LNCaP clone FGC (cell line): ENCODE data around the gene MSLN.

Source experiments
- DNase-seq: peaks from one replicate; pipeline ENCODE4 v3.0.0-alpha.2; 2011; ENCODE audit warnings: low read depth
- H3K4me3 ChIP-seq: 2 replicates; pipeline ENCODE4 v1.5.1; 2011; ENCODE audit warnings: mild to moderate bottlenecking, low read depth, low read length, control low read depth
- TF ChIP-seq, protein P1 (sequence below): IDR thresholded peaks from 2 replicates; pipeline ENCODE4 v1.5.1; 2012; ENCODE audit warnings: mild to moderate bottlenecking; ENCODE audit not compliant: control insufficient read depth, insufficient read depth; ENCODE audit errors: extremely low read depth

Gene MSLN

DNA sequence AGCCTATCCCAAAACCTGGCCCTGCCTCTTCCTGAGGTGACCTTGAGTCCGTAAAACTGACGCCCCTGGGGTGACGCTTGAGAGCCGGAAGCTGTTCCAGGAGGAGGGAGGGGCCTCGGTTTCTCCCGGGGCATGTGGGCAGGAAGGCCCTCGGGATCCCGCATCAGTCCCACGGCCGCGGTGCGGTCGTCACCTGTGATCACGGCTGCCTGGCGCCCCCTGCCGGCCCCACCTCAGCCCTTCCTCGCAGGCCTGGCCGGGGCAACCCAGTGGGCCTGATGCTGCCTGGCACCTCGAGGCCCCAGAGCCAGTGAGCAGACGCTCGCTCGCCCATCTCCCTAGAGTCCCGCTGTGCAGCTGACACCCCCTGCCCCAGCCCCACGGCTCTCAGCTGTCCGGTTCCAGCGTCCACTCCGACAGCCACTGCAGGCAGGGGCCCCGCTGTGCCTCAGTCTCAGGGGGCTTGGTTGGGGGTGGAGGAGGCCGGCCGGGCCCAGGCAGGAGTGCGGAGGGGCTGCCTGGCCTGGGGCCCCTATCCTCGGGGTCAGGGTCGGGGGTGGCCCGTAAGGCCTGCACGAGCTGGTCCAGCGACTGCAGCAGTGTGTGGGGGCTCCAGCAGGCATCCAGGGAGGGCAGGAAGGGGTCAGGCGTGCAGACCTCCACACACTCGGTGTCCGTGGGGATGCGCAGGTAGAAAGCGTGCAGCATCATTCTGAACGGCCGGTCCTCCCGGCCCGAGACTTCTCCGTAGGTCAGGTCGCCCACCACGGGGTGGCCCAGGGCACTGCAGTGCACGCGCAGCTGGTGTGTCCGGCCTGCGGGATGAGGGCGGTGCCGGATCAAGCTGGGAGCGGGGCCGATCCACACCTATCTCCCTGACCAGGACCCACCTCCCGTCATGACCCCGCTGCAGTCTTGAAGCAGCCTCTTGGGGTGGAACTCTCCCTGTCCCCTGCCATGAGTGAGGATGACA is 25.3 kb downstream of the MSLN start:
- no peak for DNase-seq
- H3K4me3 ChIP-seq = no peak overlapping the region
- TF ChIP-seq, protein P1, sequence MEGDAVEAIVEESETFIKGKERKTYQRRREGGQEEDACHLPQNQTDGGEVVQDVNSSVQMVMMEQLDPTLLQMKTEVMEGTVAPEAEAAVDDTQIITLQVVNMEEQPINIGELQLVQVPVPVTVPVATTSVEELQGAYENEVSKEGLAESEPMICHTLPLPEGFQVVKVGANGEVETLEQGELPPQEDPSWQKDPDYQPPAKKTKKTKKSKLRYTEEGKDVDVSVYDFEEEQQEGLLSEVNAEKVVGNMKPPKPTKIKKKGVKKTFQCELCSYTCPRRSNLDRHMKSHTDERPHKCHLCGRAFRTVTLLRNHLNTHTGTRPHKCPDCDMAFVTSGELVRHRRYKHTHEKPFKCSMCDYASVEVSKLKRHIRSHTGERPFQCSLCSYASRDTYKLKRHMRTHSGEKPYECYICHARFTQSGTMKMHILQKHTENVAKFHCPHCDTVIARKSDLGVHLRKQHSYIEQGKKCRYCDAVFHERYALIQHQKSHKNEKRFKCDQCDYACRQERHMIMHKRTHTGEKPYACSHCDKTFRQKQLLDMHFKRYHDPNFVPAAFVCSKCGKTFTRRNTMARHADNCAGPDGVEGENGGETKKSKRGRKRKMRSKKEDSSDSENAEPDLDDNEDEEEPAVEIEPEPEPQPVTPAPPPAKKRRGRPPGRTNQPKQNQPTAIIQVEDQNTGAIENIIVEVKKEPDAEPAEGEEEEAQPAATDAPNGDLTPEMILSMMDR = peak; percentile 79

DNA sequence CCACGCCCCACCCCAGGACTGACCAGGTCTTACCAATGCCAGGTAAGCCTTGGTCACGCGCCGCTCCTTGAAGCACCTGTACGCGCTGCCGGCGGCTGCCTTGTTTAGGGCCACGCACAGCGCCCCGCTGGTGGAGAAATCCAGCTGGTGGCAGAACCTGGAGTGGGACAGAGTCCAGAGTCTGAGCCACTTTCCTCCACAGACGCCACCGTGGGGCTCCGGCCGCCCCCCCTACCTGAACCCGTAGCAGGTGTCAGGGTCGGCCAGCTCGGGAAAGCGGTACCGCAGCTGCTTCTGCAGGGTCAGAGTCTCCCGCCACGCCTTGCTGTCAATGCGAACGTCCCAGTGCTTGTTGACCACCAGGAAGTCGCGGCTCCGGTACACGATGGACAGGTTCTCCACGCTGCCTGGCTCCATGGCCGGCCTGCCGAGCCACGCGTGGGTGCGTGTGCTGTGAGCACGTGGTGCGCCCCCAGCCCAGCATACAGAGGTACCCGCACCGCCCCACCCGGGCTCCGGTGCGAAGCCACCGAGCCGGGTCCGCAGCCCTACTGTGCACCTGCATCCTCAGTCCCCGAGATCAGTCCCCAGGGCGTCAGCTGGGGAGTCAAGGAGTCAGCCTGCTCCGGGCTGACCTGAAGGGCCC is 26.9 kb downstream of the MSLN start:
- DNase-seq = no peak
- TF ChIP-seq, protein P1 = no peak
- H3K4me3 ChIP-seq = peak overlapping the region; percentile 97

DNA sequence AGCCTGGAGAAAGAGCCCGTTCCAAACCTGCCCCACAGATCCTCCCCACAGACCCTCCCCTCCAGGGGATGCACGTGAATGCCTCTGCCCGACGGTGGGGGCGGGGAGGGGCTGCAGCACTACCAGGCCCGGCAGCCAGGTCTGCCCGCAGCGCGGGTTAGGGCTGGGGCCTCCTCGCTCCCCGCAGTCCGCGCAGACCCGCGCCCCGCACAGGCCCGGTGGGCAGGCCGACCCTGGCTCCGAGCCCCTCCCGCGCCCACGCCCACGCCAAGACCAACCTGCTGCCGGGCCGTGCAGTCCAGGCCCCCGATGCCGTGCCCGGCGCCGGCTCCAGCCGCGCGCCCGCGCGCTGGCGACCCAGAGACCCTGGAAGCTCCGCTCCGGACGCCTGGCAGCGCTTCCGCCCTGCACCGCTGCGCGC is 27.5 kb downstream of the MSLN start, which contains the start of gene RPUSD1:
TSS of gene RPUSD1 (minus strand) at position 404 of the 421 bp plus-strand sequence. CDS start 644 bp downstream, outside the sequence.
- TF ChIP-seq, protein P1 = no peak
- no peak for DNase-seq
- peak within 1 kb of the TSS; percentile 97 for H3K4me3 ChIP-seq

DNA sequence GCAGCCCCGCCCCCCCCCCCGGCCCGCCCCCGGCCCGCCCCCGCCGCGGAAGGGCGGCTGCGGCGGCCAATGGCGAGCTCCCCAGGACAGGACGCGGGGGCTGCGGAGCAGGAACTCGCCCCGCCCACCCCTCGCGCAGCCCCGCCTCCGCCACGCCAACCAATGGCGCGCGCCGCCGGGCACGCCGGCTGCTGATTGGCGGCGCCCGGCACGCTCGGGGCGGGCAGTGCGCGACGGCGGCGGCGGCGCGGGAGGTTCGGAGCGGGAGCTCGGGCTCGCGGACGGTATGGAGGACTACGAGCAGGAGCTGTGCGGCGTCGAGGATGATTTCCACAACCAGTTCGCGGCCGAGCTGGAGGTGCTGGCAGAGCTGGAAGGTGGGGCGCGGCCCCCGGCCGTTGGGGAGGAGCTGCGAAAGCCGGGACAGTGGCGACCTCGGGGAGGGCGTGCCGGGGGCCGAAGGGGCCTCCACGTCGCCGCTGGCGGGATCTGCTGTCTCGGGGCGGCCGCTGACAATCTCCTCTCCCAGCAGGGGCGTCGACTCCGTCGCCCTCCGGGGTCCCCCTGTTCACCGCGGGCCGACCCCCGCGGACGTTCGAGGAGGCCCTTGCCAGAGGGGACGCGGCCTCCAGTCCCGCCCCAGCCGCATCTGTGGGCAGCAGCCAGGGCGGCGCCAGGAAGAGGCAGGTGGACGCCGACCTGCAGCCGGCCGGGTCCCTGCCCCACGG is 28.0 kb downstream of the MSLN start, which contains the start of gene CHTF18:
TSS of gene CHTF18 (plus strand) at position 222 of the 728 bp plus-strand sequence. CDS start at position 287, 65 bp downstream.
- DNase-seq = peak; percentile 50
- TF ChIP-seq, protein P1 = no peak
- peak within 1 kb of the TSS; percentile 97 for H3K4me3 ChIP-seq

DNA sequence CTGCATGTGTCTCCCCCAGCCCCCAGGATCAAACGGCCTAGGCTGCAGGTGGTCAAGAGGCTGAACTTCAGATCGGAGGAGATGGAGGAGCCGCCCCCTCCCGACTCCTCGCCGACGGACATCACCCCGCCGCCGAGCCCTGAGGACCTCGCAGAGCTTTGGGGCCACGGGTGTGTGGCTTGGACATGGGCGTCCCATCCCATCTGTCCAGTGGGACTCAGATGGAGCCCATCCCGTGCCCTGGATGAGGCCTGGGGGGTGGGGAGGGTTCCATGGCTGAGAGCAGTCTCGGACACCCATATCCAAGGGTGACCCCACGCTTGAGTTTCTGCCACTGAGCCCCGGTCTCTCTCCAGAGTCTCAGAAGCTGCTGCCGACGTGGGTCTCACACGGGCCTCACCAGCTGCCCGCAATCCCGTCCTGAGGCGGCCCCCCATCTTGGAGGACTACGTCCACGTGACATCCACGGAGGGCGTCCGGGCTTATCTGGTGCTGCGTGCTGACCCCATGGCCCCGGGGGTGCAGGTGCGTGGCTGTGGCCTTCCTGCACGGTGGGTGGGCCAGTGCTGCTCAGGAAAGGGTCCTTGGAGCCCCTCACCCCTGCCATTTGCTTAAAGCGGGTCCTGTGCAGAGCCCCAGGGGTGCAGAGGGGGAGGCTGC is 28.8 kb downstream of the MSLN start:
- DNase-seq = no peak
- H3K4me3 ChIP-seq = peak overlapping the region; percentile 89
- TF ChIP-seq, protein P1 = no peak

DNA sequence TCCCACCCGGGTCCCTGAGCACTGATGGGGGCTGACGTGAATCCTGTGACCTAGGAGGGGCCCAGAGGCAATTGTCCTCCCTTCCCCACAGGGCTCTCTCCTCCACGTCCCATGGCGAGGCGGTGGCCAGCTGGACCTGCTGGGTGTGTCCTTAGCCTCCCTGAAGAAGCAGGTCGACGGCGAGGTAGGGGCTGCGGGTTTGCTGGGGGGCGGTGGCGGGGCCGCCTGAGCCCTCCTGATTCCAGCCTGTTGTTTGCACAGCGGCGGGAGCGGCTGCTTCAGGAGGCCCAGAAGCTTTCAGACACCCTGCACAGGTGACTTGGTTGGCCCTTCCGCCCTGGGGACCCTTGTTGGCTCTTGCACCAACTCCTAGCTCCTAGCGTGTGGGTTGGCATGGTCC is 29.6 kb downstream of the MSLN start:
- H3K4me3 ChIP-seq = no peak overlapping the region
- TF ChIP-seq, protein P1 = no peak
- no peak for DNase-seq
